ENCODE measurements around the gene KLF4.

Gene KLF4

GRCh38 chr9:107487521-107488374, 1.8 kb downstream of the KLF4 start:
- no peak for DNase-seq

GRCh38 chr9:107486674-107487520, 2.7 kb downstream of the KLF4 start:
- no peak for DNase-seq

GRCh38 chr9:107485458-107486043, 4.0 kb downstream of the KLF4 start:
- no peak for DNase-seq

GRCh38 chr9:107484117-107484723, 5.3 kb downstream of the KLF4 start:
- DNase-seq = no peak

- DNase-seq = no peak
Measured at GRCh38 chr9:107483666-107484065, 5.9 kb downstream of the KLF4 start.

GRCh38 chr9:107481035-107481434, 8.5 kb downstream of the KLF4 start:
- no peak for DNase-seq

- DNase-seq = no peak
Measured at GRCh38 chr9:107480386-107480789, 9.2 kb downstream of the KLF4 start.

- no peak for DNase-seq
Measured at GRCh38 chr9:107478805-107479204, 10.8 kb downstream of the KLF4 start.

GRCh38 chr9:107474124-107474523, 15.4 kb downstream of the KLF4 start:
- DNase-seq = no peak

GRCh38 chr9:107472581-107473340, 16.8 kb downstream of the KLF4 start:
- DNase-seq = peak; percentile 33

- no peak for DNase-seq
Measured at GRCh38 chr9:107471552-107471951, 18.0 kb downstream of the KLF4 start.

- DNase-seq = no peak
Measured at GRCh38 chr9:107467416-107467815, 22.2 kb downstream of the KLF4 start.

GRCh38 chr9:107466826-107467225, 22.7 kb downstream of the KLF4 start:
- DNase-seq = no peak

- no peak for DNase-seq
Measured at GRCh38 chr9:107465467-107466451, 23.8 kb downstream of the KLF4 start.

GRCh38 chr9:107464516-107464915, 25.1 kb downstream of the KLF4 start:
- DNase-seq = no peak

- DNase-seq = no peak
Measured at GRCh38 chr9:107462691-107463090, 26.9 kb downstream of the KLF4 start.

- no peak for DNase-seq
Measured at GRCh38 chr9:107460153-107461023, 29.2 kb downstream of the KLF4 start.

GRCh38 chr9:107455425-107456135, 34.0 kb downstream of the KLF4 start:
- no peak for DNase-seq

GRCh38 chr9:107453479-107453878, 36.1 kb downstream of the KLF4 start:
- no peak for DNase-seq
